Stimulated activated CD8-positive, alpha-beta memory T cell treated with anti-CD3 and anti-CD28 coated beads, Interleukin-15, amount 100 ng/mL, for 24 hours (primary cell): ENCODE results near the gene USP32.
"Not testable (repeated sequence)": the region's sequence is repeated elsewhere in the genome, so short reads cannot be mapped to it uniquely, and the experiment has no call there.

ENCODE experiments used
- DNase-seq: peaks from one replicate; pipeline ENCODE4 v3.0.0-alpha.2; 2020; ENCODE audit warnings: low read depth

Gene USP32

GRCh38 chr17:60392042-60392844 is at the start of gene USP32:
Gene USP32 (minus strand): TSS chr17:60392133. CDS start chr17:60391939, 194 bp downstream.
- peak; percentile 95 for DNase-seq

GRCh38 chr17:60439501-60439900 is 47.6 kb upstream of the USP32 start:
- no peak for DNase-seq

GRCh38 chr17:60436676-60437075 is 44.7 kb upstream of the USP32 start:
- no peak for DNase-seq

- peak; percentile 6 for DNase-seq
Observed at GRCh38 chr17:60435244-60436167, 43.6 kb upstream of the USP32 start.

GRCh38 chr17:60433021-60433997 is 41.4 kb upstream of the USP32 start:
- not testable (repeated sequence) for DNase-seq

GRCh38 chr17:60430561-60430960 is 38.6 kb upstream of the USP32 start:
- not testable (repeated sequence) for DNase-seq

- DNase-seq, result not testable (repeated sequence)
Observed at GRCh38 chr17:60428491-60428890, 36.6 kb upstream of the USP32 start.

GRCh38 chr17:60426596-60426995 is 34.7 kb upstream of the USP32 start:
- no peak for DNase-seq

- DNase-seq, result no peak
Observed at GRCh38 chr17:60425626-60426025, 33.7 kb upstream of the USP32 start.

- DNase-seq, result no peak
Observed at GRCh38 chr17:60423865-60424264, 31.9 kb upstream of the USP32 start.

- no peak for DNase-seq
Observed at GRCh38 chr17:60422162-60422665, 30.3 kb upstream of the USP32 start, which contains the start of gene CHCT1. Gene CHCT1 (plus strand): TSS chr17:60422489. CDS start chr17:60422593, 104 bp downstream.

- peak; percentile 41 for DNase-seq
Observed at GRCh38 chr17:60421273-60422161, 29.6 kb upstream of the USP32 start.

- not testable (repeated sequence) for DNase-seq
Observed at GRCh38 chr17:60419875-60420274, 27.9 kb upstream of the USP32 start.

GRCh38 chr17:60419003-60419402 is 27.1 kb upstream of the USP32 start:
- not testable (repeated sequence) for DNase-seq

GRCh38 chr17:60416368-60416925 is 24.5 kb upstream of the USP32 start:
- no peak for DNase-seq

- DNase-seq, result no peak
Observed at GRCh38 chr17:60415146-60415545, 23.2 kb upstream of the USP32 start.

- no peak for DNase-seq
Observed at GRCh38 chr17:60412701-60413100, 20.8 kb upstream of the USP32 start.

GRCh38 chr17:60410001-60410400 is 18.1 kb upstream of the USP32 start:
- DNase-seq, result no peak

- DNase-seq, result no peak
Observed at GRCh38 chr17:60406887-60407286, 15.0 kb upstream of the USP32 start.

GRCh38 chr17:60403962-60404361 is 12.0 kb upstream of the USP32 start:
- DNase-seq, result no peak
